Measurements from ENCODE around the gene RNLS.

The RNLS gene

DNA sequence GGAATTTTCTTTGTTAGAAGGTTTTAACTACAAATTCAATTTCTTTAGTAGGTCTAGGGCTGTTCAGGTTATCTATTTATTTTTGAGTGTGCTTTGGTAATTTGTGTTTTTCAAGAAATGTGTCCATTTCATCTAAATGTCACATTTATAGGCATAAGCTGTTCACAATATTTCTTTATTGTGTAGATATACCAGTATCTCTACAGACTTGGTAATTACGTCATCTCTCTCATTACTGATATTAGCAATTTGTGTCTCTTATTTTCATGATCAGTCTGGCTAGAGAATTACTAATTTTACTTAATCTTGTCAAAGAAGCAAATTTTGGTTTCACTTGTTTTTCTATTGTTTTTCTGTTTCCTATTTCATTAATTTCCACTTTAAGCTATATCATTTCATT is 152.0 kb downstream of the RNLS start:
- no peak overlapping the region for H3K27ac ChIP-seq (ENCODE audit: low read depth, low read length, poor library complexity, severe bottlenecking)
- no peak overlapping the region for H3K9ac ChIP-seq (ENCODE audit: low read length)
- H3K79me2 ChIP-seq (ENCODE audit: insufficient read depth, low read length), result no peaks in the 10 kb centered on the region
- no peak overlapping the region for H3K4me2 ChIP-seq (ENCODE audit: low read length)
- H2AFZ ChIP-seq (ENCODE audit: low read length), result no peak overlapping the region
- H4K20me1 ChIP-seq (ENCODE audit: insufficient read depth, low read length), result no peaks in the 10 kb centered on the region
- no peaks in the 10 kb centered on the region for H3K9me3 ChIP-seq (ENCODE audit: low read length)
- H3K4me1 ChIP-seq (ENCODE audit: insufficient read depth, low read length, severe bottlenecking), result no peaks in the 10 kb centered on the region
- no peaks in the 10 kb centered on the region for H3K9me2 ChIP-seq (ENCODE audit: low read depth, low read length)
- no peak overlapping the region for H3K4me3 ChIP-seq (ENCODE audit: low read depth, low read length, poor library complexity, severe bottlenecking)
- no peaks in the 10 kb centered on the region for H3F3A ChIP-seq (ENCODE audit: insufficient read depth, low read length)
- no peak for TF ChIP-seq EZH2 (IDR thresholded peaks at IDR 0.05; ENCODE audit: borderline replicate concordance, low read length)
- TF ChIP-seq, protein P1, sequence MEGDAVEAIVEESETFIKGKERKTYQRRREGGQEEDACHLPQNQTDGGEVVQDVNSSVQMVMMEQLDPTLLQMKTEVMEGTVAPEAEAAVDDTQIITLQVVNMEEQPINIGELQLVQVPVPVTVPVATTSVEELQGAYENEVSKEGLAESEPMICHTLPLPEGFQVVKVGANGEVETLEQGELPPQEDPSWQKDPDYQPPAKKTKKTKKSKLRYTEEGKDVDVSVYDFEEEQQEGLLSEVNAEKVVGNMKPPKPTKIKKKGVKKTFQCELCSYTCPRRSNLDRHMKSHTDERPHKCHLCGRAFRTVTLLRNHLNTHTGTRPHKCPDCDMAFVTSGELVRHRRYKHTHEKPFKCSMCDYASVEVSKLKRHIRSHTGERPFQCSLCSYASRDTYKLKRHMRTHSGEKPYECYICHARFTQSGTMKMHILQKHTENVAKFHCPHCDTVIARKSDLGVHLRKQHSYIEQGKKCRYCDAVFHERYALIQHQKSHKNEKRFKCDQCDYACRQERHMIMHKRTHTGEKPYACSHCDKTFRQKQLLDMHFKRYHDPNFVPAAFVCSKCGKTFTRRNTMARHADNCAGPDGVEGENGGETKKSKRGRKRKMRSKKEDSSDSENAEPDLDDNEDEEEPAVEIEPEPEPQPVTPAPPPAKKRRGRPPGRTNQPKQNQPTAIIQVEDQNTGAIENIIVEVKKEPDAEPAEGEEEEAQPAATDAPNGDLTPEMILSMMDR (IDR thresholded peaks at IDR 0.05; ENCODE audit: low read length), result no peak
- H3K36me3 ChIP-seq (ENCODE audit: insufficient read depth, low read length), result no peaks in the 10 kb centered on the region
- no peaks in the 10 kb centered on the region for H3K27me3 ChIP-seq (ENCODE audit: insufficient read depth, low read length)

DNA sequence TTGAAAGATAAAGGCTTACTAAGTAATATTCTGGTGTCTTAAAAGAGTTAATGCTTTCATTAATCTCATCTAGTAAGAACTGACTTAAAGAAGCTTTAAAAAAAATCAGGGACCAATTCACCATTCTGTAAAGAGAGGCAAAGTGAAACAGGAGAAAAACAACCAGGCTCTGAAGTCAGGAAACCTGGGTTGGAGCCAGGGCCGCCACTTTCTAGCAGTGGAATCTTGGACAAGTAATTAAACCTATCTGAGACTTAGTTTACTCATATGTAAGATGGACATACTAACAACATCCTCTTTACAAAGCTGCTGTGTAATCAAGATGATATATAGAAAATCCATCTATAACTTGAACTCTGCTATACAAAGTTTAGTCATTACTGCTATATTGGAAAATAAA is 154.1 kb downstream of the RNLS start:
- no peaks in the 10 kb centered on the region for H3K9me3 ChIP-seq (ENCODE audit: low read length)
- no peak overlapping the region for H2AFZ ChIP-seq (ENCODE audit: low read length)
- no peak overlapping the region for H3K9ac ChIP-seq (ENCODE audit: low read length)
- H3K27ac ChIP-seq (ENCODE audit: low read depth, low read length, poor library complexity, severe bottlenecking), result no peak overlapping the region
- TF ChIP-seq, protein P1 (IDR thresholded peaks at IDR 0.05; ENCODE audit: low read length), result no peak
- TF ChIP-seq EZH2 (IDR thresholded peaks at IDR 0.05; ENCODE audit: borderline replicate concordance, low read length), result no peak
- H3K4me3 ChIP-seq (ENCODE audit: low read depth, low read length, poor library complexity, severe bottlenecking), result no peak overlapping the region
- H3K27me3 ChIP-seq (ENCODE audit: insufficient read depth, low read length), result no peaks in the 10 kb centered on the region
- H3K4me1 ChIP-seq (ENCODE audit: insufficient read depth, low read length, severe bottlenecking), result no peaks in the 10 kb centered on the region
- H3K4me2 ChIP-seq (ENCODE audit: low read length), result no peak overlapping the region
- H4K20me1 ChIP-seq (ENCODE audit: insufficient read depth, low read length), result no peaks in the 10 kb centered on the region
- no peaks in the 10 kb centered on the region for H3K9me2 ChIP-seq (ENCODE audit: low read depth, low read length)
- H3F3A ChIP-seq (ENCODE audit: insufficient read depth, low read length), result no peaks in the 10 kb centered on the region
- H3K36me3 ChIP-seq (ENCODE audit: insufficient read depth, low read length), result no peaks in the 10 kb centered on the region
- no peaks in the 10 kb centered on the region for H3K79me2 ChIP-seq (ENCODE audit: insufficient read depth, low read length)

DNA sequence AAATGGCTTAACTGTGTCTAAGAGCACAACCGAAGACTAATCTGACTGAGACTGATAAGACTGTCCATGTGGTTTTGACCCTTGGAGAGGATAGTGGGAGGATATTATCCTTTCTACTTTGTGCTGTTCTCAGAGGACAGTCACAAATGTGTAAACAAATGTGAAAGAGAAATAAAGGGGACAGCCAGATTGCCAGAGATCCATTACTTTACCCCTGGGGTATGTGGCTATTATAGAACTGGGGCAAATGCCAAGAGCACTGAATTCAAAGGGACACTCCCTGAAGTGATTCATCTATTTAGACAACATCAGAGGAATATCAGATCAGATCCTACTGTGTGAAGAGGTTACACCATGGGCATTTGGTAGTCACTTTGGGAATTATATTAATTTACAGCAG is 154.7 kb downstream of the RNLS start:
- Histone ChIP-seq H3K36me3 (ENCODE audit: insufficient read depth, low read length) (no peaks in the 10 kb centered on the region), H3K27me3 (ENCODE audit: insufficient read depth, low read length) (no peaks in the 10 kb centered on the region), H3K9ac (ENCODE audit: low read length) (no peak overlapping the region), H3K4me2 (ENCODE audit: low read length) (no peak overlapping the region), H2AFZ (ENCODE audit: low read length) (no peak overlapping the region), H3K4me1 (ENCODE audit: insufficient read depth, low read length, severe bottlenecking) (no peaks in the 10 kb centered on the region), H3K27ac (ENCODE audit: low read depth, low read length, poor library complexity, severe bottlenecking) (no peak overlapping the region), H3K79me2 (ENCODE audit: insufficient read depth, low read length) (no peaks in the 10 kb centered on the region), H4K20me1 (ENCODE audit: insufficient read depth, low read length) (no peaks in the 10 kb centered on the region), H3K9me2 (ENCODE audit: low read depth, low read length) (no peaks in the 10 kb centered on the region), H3K9me3 (ENCODE audit: low read length) (no peaks in the 10 kb centered on the region), H3K4me3 (ENCODE audit: low read depth, low read length, poor library complexity, severe bottlenecking) (no peak overlapping the region), H3F3A (ENCODE audit: insufficient read depth, low read length) (no peaks in the 10 kb centered on the region)
- TF ChIP-seq, protein P1 (IDR thresholded peaks at IDR 0.05; ENCODE audit: low read length), result no peak
- no peak for TF ChIP-seq EZH2 (IDR thresholded peaks at IDR 0.05; ENCODE audit: borderline replicate concordance, low read length)

All from OCI-LY1 (cell line).